Measurements from ENCODE around the gene TM9SF4. TPM values are rescaled to one million over a fixed set of nuclear protein-coding genes. Genes with fewer than 3 reads are reported as not detected.
A peak's percentile ranks its signal among the peaks of the same experiment; 100 is the strongest.
"Not testable (repeated sequence)": the region's sequence is repeated elsewhere in the genome, so short reads cannot be mapped to it uniquely, and the experiment has no call there.

Gene TM9SF4
- total RNA-seq, 2 experiments from 2014 or later = 35.7 to 39.1 TPM

GRCh38 chr20:32183947-32184635 lies 74.6 kb downstream of the TM9SF4 start:
- Mint-ChIP-seq H3K27me3 (no peaks in the 10 kb centered on the region), H3K9me3 (ENCODE audit: low read depth) (no peaks in the 10 kb centered on the region), H3K27ac (no peak overlapping the region), H3K4me1 (peaks cover 4% of the 10 kb centered on the region), H3K4me3 (no peak overlapping the region), H3K36me3 (no peaks in the 10 kb centered on the region)
- CTCF ChIA-PET = interaction anchor here (1.0 kb wide), 1 partner anchor 11 kb away, joined by 3 read pairs; no protein-coding TSS in a partner anchor
- no peak for DNase-seq
- no peak for ATAC-seq

DNA sequence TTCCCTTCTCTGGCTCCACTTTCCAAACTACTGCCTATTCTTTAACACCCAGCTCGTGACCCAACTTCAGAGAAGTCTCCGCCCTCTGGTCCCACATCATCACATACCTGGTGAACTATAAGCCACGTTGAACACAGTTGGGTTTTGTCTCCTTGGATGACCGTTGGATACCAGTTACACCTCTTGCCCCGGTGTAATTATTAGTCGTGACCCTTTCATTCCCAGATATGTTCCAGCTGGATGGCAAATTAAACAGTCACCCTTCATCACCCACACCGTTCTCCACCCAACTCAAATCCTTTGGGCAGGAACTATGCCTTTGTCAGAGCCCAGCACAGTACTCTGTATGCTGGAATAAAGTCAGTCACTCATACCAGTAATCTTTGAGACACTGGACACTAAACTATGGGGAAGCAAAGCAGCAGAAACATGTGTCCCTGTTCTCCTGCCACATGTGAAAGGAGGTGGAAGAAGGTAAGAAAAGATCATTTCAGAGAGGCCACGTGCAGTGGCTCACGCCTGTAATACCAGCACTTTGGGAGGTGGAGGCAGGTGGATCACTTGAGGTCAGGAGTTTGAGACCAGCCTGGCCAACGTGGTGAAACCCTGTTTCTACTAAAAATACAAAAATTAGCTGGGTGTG lies 75.6 kb downstream of the TM9SF4 start:
- Mint-ChIP-seq H3K9me3 (ENCODE audit: low read depth) (no peaks in the 10 kb centered on the region), H3K4me3 (no peak overlapping the region), H3K36me3 (no peaks in the 10 kb centered on the region), H3K4me1 (peaks cover 10% of the 10 kb centered on the region), H3K27me3 (no peaks in the 10 kb centered on the region), H3K27ac (no peak overlapping the region)
- DNase-seq (no peak), ATAC-seq (no peak)
- CTCF ChIA-PET = no interaction called here

DNA sequence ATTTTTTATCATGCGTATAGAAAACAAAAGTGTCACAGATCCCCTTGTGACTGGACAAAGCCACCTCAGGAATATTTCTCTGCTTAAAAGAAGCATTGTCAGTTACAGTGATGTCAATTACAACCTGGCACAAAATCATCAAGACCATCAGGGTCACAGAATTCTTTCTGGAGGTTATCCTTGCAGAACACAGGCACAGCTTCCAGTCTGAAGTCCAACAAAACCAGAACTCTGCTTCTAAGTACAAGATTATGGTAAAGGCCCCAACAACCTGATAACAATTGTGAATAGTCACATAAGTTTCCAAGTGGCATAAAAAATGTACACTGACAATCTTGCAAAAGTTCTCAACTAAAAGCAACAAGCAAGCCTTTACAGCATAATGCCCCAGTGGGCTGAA lies 77.0 kb downstream of the TM9SF4 start:
- H3K27ac Mint-ChIP-seq = no peak overlapping the region
- no peak for DNase-seq
- CTCF ChIA-PET = no interaction called here
- no peaks in the 10 kb centered on the region for H3K36me3 Mint-ChIP-seq
- no peaks in the 10 kb centered on the region for H3K27me3 Mint-ChIP-seq
- H3K4me1 Mint-ChIP-seq = peaks cover 21% of the 10 kb centered on the region
- H3K9me3 Mint-ChIP-seq (ENCODE audit: low read depth) = no peaks in the 10 kb centered on the region
- no peak overlapping the region for H3K4me3 Mint-ChIP-seq
- no peak for ATAC-seq

DNA sequence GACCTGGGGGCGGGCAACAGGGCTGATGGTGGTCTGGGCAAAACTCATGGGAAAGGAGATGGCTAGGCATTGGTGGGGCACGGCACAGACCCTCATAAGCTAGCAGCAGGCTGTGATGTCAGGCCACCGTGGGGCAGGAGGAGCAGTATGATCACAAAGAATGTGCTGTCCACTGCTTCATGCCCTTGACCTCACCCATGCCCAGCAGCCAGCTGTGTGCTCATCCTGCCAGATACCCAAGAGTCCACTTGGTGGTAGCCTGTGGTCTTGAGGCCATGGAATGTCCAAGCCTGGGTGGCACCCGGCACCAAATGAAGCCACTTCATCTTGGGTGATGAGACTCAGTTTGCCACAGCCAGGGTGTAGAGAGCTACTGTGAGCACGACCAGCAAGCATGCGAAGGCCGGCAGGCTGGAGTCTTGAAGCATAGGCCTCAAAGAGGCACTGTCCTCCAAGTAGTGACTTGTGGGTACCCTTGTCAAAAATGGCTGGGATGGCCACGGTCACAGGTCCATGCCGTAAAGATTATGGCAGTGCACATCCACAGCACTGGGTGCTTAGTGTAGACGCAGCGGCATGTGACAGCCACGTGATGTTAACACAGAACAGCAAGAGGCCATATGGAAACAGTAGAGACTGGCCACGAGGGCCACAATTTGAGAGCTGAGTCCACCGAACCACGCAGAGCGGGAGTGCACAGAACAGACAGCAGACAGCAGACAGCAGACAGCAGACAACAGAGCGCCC lies 79.0 kb downstream of the TM9SF4 start:
- ATAC-seq (no peak), DNase-seq (no peak)
- Mint-ChIP-seq H3K27me3 (no peaks in the 10 kb centered on the region), H3K9me3 (ENCODE audit: low read depth) (no peaks in the 10 kb centered on the region), H3K4me1 (peaks cover 25% of the 10 kb centered on the region), H3K4me3 (peak overlapping the region; percentile 43), H3K36me3 (peaks cover 3% of the 10 kb centered on the region), H3K27ac (no peak overlapping the region)
- CTCF ChIA-PET = no interaction called here

DNA sequence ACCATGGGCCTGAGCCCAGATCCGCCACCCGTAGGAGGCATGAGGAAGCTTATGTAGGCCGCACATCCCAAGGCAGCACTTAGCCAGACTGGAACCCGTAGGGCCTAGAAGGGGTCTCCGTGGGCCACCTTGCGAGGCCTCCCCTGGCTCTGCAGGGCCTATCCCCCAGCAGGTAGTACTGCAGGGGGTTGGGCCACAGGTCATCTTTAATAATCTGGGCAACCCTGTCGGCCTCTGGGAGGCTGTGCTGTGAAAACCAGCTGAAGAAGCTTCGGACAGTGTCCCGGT lies 79.6 kb downstream of the TM9SF4 start:
- ATAC-seq (no peak), DNase-seq (no peak)
- Mint-ChIP-seq H3K4me3 (peak overlapping the region; percentile 71), H3K9me3 (ENCODE audit: low read depth) (no peaks in the 10 kb centered on the region), H3K4me1 (peaks cover 25% of the 10 kb centered on the region), H3K27ac (no peak overlapping the region), H3K36me3 (peaks cover 3% of the 10 kb centered on the region), H3K27me3 (no peaks in the 10 kb centered on the region)
- CTCF ChIA-PET = no interaction called here

- H3K4me3 Mint-ChIP-seq = peak overlapping the region; percentile 71
- peaks cover 25% of the 10 kb centered on the region for H3K4me1 Mint-ChIP-seq
- CTCF ChIA-PET = no interaction called here
- H3K9me3 Mint-ChIP-seq (ENCODE audit: low read depth) = no peaks in the 10 kb centered on the region
- DNase-seq (peak; percentile 47), ATAC-seq (peak; percentile 67)
- peak overlapping the region; percentile 70 for H3K27ac Mint-ChIP-seq
- peaks cover 6% of the 10 kb centered on the region for H3K36me3 Mint-ChIP-seq
- no peaks in the 10 kb centered on the region for H3K27me3 Mint-ChIP-seq
Measured at GRCh38 chr20:32189691-32190615, 80.4 kb downstream of the TM9SF4 start.

DNA sequence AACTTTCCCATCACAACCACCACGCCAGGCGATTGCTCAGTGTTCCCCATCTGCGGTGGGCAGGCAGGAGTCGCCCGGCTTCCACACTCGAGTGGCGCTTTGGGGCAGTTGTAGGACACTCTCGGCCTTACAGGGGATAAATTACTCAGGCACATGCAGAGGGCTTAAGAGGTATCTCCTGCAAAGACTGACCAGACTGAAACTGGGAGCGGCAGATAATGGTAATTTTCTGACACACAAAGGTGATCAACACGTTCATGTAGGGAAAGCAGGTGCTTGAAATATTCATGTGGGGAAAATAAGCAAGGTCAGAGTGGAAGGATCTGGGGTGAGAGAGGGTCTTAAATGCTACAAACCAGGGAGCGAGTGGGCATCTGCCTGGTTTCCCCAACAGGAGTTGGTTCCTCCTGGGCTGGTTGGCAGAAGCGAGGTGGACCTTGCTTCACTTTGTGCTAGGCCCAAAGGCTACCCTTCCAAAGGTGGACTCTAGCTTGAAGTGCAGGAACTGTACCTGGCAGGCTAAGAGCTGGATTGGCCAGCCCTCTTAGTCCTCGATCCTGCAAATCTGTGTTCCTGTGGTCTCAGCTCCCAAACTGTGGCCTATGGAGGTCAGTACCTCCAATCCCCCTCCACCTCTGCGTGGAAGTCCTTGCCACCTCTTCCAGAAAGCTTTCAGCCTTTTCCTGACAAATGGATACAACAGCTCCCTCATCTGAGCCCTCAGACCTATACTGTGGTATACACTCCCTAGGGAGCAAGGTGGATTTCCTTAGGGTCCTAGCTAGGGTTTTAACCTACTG lies 81.3 kb downstream of the TM9SF4 start:
- peak overlapping the region; percentile 71 for H3K4me3 Mint-ChIP-seq
- H3K9me3 Mint-ChIP-seq (ENCODE audit: low read depth) = no peaks in the 10 kb centered on the region
- no peaks in the 10 kb centered on the region for H3K27me3 Mint-ChIP-seq
- ATAC-seq (no peak), DNase-seq (no peak)
- peaks cover 14% of the 10 kb centered on the region for H3K36me3 Mint-ChIP-seq
- H3K4me1 Mint-ChIP-seq = peaks cover 25% of the 10 kb centered on the region
- peak overlapping the region; percentile 40 for H3K27ac Mint-ChIP-seq
- CTCF ChIA-PET = no interaction called here

- ATAC-seq = no peak
- no peak overlapping the region for H3K4me3 Mint-ChIP-seq
- H3K36me3 Mint-ChIP-seq = peaks cover 19% of the 10 kb centered on the region
- H3K9me3 Mint-ChIP-seq (ENCODE audit: low read depth) = no peaks in the 10 kb centered on the region
- H3K27me3 Mint-ChIP-seq = no peaks in the 10 kb centered on the region
- CTCF ChIA-PET = no interaction called here
- peaks cover 25% of the 10 kb centered on the region for H3K4me1 Mint-ChIP-seq
- peak overlapping the region; percentile 33 for H3K27ac Mint-ChIP-seq
- no peak for DNase-seq
Measured at GRCh38 chr20:32191422-32191821, 81.9 kb downstream of the TM9SF4 start.

- DNase-seq (no peak), ATAC-seq (no peak)
- H3K4me1 Mint-ChIP-seq = peaks cover 25% of the 10 kb centered on the region
- peaks cover 20% of the 10 kb centered on the region for H3K36me3 Mint-ChIP-seq
- no peak overlapping the region for H3K4me3 Mint-ChIP-seq
- H3K27me3 Mint-ChIP-seq = no peaks in the 10 kb centered on the region
- H3K27ac Mint-ChIP-seq = peak overlapping the region; percentile 33
- CTCF ChIA-PET = no interaction called here
- no peaks in the 10 kb centered on the region for H3K9me3 Mint-ChIP-seq (ENCODE audit: low read depth)
Measured at GRCh38 chr20:32191873-32192272, 82.4 kb downstream of the TM9SF4 start.

- CTCF ChIA-PET = no interaction called here
- Mint-ChIP-seq H3K4me3 (no peak overlapping the region), H3K27ac (no peak overlapping the region), H3K36me3 (peaks cover 26% of the 10 kb centered on the region), H3K27me3 (no peaks in the 10 kb centered on the region), H3K9me3 (ENCODE audit: low read depth) (no peaks in the 10 kb centered on the region), H3K4me1 (peaks cover 25% of the 10 kb centered on the region)
- DNase-seq (no peak), ATAC-seq (no peak)
Measured at GRCh38 chr20:32192698-32193097, 83.2 kb downstream of the TM9SF4 start.

GRCh38 chr20:32193336-32193735 lies 83.8 kb downstream of the TM9SF4 start:
- CTCF ChIA-PET; ATAC-seq; H3K4me3 Mint-ChIP-seq; DNase-seq; H3K9me3 Mint-ChIP-seq (ENCODE audit: low read depth); H3K27me3 Mint-ChIP-seq; H3K27ac Mint-ChIP-seq: not testable (repeated sequence)
- peaks cover 31% of the 10 kb centered on the region for H3K36me3 Mint-ChIP-seq
- peaks cover 26% of the 10 kb centered on the region for H3K4me1 Mint-ChIP-seq

DNA sequence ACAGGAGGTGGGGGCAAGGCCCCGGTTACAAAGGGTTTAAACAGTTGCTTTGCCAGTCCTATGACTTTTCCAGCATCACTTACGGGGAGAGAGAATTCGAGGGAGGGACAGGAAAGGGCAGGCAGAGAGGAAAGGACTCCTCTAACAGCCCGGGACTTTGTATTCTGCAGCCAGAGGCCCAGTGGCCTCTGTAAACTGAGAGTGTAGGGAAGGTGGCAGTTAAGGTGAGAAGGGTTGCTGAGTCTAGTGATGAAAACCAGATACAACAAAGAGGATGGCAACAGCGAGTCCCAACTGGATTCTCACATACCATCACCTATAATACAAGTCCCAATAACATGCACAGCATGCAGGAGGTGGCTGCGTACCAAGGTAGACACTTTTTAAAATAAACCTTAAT lies 84.5 kb downstream of the TM9SF4 start:
- H3K36me3 Mint-ChIP-seq = peaks cover 35% of the 10 kb centered on the region
- ATAC-seq = no peak

More for the DNA sequence above, 84.5 kb downstream of the TM9SF4 start:
- no peaks in the 10 kb centered on the region for H3K27me3 Mint-ChIP-seq
- CTCF ChIA-PET = interaction anchor here (0.9 to 1.5 kb wide), 2 partner anchors 10 to 71 kb away, joined by 3 read pairs; no protein-coding TSS in a partner anchor
- H3K9me3 Mint-ChIP-seq (ENCODE audit: low read depth) = no peaks in the 10 kb centered on the region
- H3K4me3 Mint-ChIP-seq = no peak overlapping the region
- DNase-seq = no peak
- no peak overlapping the region for H3K27ac Mint-ChIP-seq
- H3K4me1 Mint-ChIP-seq = peaks cover 26% of the 10 kb centered on the region

All from activated CD8-positive, alpha-beta memory T cell treated with anti-CD3 and anti-CD28 coated beads, Interleukin-2, amount 10 ng/mL, durations not matched to agents 7 days and 5 days (primary cell).